MV-4-11 (cell line): Measurements from ENCODE around the gene POMP.
"Not testable (repeated sequence)": the region's sequence is repeated elsewhere in the genome, so short reads cannot be mapped to it uniquely, and the experiment has no call there.

Experiments used
- DNase-seq: peaks from one replicate; lab custom pipeline; 2025; lab: John Stamatoyannopoulos, UW

POMP gene

DNA sequence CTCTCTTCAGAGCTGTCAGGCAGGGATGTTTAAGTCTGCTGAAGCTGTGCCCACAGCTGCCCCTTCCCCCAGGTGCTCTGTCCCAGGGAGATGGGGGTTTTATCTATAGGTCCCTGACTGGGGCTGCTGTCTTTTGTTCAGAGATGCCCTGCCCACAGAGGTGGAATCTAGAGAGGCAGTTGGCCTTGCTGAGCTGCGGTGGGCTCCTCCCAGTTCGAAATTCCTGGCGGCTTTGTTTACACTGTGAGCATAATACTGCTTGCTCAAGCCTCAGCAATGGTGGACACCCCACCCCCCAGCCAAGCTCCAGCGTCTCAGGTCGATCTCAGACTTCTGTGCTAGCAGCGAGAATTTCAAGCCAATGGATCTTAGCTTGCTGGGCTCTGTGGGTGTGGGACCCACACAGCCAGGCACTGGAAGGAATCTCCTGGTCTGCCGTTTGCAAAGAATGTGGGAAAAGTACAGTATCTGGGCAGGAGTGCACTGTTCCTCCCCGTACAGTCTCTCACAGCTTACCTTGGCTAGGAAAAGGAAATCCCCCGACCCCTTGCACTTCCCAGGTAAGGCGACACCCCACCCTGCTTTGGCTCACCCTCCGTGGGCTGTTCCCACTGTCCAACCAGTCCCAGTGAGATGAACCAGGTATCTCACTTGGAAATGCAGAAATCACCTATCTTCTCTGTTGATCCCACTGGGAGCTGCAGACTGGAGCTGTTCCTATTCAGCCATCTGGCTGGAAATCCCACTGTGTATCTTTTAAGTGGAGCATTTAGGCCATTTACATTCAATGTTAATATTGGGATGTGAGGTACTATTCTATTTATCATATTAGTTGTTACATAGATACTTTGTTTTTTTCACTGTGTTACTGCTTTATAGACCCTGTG lies 34.9 kb downstream of the POMP start:
- DNase-seq, result not testable (repeated sequence)

DNA sequence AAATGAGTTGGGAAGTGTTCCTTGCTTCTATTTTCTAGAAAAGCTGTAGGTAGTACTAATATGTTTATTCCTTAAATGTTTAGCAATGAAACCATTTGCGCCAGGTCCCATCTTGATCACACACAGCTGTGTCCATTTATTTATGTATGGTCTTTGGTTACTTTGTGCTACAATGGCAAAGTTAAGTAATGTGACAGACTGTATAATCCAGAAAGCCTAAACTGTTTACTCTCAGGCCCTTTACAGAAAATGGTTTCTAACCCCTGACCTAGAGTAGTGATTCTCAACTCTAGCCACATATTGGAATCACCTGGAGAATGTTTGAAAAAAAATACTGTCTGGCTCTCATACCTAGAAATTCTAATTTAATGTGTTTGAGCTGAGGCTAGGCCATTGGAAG lies 38.5 kb downstream of the POMP start:
- no peak for DNase-seq

DNA sequence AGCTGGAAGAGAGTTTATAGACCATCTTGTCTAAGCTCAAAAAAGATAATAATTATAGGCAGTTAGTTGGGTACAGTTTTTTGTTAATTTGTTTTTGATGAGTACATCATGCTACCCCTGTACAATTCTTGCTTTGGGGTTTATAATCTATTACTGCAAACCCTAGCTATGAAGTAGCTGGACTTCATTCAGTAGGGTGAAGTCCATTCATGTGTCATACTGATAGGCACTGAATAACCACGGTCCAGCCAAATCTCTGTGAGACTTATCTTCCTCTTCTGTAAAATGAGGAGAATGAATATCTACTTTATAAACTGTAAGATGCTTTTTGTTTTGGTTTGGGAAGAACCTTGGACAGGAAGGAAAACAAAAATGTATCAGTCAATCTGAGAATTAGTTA lies 40.3 kb downstream of the POMP start:
- no peak for DNase-seq

DNA sequence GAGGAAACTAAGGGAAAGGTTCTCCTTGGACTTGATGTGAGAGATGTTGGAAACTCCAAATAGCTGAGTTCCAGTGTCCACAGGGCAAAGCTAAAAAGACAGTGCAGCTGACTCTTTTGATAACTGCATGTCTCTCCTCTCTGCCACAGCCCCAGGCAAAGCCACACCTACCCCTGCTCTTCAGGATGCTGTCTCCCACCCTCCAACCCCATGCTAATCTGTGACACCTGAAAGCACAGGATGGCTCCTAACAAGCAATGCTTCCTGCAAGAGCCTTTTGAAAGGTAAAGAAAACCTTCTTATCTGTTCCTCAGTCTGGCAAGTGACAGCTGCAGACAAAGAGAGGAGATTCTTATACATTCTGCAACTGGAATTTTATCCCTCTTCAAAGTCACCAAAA lies 45.4 kb downstream of the POMP start:
- no peak for DNase-seq

DNA sequence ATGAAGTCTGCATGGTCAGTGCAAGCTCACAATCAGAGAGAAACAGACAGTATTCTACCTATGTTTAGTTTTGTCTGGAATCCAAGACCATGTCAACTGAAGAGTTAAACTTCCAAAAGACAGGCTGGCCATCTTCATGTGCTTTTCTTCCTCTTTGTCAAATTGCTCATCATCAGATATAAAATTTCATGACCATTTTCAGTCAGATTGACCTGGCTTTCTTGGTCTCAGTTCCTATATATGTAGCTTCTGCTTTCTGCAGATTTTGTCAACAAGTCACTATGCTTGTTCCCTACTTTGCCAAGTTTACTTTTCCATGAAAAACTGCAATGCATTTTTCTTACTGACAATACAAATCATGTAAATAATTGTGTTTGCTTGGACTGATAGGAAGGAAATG lies 46.0 kb downstream of the POMP start:
- DNase-seq, result peak; percentile 66

DNA sequence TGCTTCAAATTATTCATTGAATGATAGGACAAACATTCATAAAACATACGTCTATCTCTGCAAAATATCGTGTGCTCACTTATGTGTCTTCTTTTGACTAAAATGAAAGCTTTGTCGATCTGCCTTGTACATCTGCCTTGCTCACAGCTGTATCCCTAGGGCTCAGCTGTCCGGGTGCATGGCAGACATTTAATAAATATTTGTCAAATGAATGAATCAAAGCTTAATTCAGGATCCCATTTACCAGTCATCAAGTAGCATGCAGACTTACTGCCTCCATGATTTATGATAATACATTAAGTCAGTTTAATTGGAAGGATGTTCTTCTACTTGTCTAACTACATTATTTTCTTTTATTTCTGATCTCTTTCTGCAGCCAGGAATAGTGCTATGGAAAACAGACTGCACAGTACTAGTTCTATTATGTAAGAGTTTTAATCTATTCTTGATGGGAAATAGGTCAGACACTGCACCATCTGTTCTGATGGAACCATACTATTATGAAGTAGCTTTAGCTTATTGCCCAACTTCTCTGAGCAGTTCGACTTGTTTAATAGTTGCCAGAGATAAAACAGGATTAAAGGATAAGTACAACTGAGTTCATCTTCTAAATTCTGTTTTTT lies 46.6 kb downstream of the POMP start:
- peak; percentile 52 for DNase-seq

DNA sequence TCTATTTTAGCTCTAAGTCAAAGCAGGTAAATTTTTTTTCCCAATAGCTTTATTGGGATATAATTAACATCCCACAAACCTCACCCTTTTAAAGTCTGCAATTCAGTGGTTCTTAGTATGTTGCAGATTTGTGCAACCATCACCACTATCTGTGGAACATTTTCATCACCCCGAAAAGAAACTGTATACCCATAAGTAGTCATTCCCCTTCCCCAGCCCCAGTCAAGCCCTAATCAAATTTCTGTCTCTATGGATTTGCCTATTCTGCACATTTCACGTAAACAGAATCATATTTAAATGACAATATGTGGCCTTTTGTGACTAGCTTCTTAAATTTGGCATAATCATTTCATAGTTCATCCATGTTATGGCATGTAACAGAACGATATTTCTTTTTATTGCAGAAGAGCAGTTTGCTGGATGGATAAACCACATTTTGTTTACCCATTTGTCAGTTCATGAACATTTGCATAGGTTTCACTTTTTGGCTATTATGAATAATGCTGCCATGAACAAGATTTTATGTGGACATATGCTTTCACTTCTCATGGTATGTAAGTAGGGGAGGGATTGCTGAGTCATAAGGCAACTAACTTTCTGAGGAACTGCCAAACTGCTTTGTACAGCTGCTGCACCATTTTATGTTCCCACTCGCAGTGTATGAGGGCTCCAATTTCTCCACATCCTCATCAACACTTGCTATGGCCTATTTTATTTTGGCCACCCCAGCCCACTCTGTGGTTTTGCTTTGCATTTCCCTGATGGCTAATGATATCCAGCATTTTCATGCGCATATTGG lies 48.9 kb downstream of the POMP start:
- DNase-seq, result peak; percentile 98

DNA sequence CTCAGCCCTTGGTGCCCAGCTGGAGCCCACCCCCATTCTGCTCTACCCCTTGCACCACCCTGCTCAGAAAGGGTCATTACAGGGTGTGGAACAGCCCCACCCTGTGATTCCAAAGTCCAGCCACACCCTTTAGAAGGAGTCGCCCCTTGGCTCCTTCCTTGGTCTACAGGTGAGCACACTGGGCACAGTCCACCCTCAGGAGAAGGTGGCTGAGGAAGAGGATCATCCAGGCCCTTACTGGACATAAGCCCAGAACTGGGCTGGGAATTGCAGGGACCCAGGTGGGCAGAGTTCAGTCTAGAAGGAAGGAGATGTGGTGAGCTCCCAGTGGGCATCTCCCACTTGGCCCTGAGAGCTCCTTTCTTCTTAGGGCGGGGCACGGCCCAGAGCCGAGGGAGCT lies 51.2 kb downstream of the POMP start:
- DNase-seq, result no peak

DNA sequence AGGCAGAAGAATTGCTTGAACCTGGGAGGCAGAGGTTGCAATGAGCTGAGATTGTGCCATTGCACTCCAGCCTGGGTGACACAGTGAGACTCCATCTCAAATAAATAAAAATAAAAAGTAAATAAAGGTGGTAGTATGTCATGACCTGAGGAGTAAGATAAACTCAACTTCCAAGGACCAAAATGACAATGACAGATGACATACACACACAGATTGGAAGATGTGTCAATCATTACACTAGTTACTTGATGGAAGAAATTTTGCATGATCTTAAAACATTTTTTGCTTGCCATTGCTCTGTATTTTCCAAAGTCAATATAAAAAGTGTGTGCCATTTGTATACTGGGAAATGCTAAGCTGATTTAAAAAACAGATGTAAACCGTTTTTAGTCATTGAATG lies 55.7 kb downstream of the POMP start:
- DNase-seq, result no peak

DNA sequence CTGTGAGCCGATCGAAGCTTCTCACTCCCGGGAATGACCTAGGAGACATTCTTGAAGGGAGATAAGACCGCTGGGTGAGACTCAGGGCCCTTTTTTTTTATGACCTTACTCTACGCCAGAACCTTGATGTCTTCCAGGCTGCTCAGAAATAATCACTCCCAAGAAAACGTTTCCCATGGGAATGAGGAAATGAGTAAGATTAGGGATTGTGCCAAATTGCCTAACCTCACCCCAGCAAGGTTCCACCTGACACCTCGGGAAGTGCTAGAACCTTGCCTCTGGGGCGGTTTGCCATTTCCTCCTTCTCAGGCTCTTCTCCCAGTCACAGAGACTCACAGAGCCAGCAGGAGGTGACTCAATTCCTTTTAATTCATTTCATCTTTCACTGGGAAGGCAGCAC lies 57.6 kb downstream of the POMP start:
- DNase-seq, result no peak

DNA sequence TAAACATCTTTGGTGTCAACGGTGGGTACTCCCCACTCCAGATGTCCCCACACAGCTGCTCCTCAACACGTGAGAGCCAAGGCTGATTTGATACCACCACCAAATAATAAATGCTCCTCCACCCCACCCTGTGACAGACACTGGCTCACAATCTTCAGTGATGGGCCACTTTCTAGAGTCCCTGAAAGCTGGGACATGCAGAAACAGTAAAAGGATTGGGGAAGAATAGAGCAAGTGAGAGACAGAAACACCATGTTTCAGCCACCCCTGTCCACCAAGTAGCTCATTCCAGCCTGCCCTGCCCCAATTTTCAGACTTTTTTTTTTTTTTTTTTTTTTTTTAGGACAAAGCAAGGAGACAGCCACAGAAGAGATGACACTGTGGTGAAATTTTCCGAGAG lies 58.2 kb downstream of the POMP start:
- no peak for DNase-seq

DNA sequence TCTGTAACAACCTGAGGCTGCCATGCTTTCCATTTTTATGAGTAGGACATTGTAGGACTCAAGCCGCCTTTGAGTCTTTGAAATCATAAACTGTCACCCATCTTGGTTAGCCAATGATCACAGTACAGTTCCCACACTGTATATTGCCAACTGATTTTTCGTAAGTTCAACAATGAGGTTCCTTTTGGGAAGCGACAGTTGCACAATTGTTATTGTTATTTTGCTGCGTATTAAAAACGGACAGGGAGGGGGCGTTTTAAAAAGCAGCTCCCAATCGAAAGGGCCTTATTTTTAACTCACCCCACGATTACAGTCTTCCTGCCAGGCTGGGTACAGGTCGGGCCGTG lies 59.2 kb downstream of the POMP start:
- DNase-seq, result peak; percentile 45

DNA sequence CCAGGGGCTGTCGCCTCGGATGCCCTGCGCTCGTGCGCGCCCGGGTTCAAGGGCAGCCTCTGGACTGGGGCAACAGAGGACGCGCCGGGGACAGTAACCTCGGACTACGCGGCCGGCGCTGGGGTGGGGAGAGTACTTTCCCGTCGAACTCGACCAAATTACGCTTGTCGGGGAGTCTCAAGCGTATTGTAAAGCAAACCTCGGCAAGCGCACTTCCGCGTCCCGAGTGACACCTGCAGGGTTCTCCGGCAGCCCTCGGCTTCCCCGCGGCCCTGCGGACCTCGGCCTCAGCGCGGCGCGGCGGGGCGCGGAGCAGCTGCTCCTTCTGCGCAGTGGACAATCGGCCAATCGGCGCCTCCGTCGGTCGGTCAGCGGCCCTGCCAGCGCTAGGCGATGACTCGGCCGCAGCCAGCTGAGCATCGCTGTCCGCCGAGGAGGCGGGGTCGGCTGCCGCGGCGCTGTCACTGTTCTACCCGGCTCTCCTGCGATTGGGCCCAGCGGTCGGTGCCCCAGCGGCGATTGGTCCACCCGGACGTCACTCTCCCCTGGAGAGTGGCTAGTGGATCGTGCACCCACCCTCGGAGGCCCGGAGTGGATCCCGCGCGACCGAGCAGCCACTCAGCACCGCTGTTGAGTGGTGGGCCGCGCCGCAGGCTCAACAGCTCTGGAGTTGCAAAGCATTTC lies 59.8 kb downstream of the POMP start, which contains the start of gene SLC46A3:
TSS of gene SLC46A3 (minus strand) at position 428 of the 684 bp plus-strand sequence. CDS start 972 bp downstream, outside the sequence.
- DNase-seq, result peak; percentile 95

DNA sequence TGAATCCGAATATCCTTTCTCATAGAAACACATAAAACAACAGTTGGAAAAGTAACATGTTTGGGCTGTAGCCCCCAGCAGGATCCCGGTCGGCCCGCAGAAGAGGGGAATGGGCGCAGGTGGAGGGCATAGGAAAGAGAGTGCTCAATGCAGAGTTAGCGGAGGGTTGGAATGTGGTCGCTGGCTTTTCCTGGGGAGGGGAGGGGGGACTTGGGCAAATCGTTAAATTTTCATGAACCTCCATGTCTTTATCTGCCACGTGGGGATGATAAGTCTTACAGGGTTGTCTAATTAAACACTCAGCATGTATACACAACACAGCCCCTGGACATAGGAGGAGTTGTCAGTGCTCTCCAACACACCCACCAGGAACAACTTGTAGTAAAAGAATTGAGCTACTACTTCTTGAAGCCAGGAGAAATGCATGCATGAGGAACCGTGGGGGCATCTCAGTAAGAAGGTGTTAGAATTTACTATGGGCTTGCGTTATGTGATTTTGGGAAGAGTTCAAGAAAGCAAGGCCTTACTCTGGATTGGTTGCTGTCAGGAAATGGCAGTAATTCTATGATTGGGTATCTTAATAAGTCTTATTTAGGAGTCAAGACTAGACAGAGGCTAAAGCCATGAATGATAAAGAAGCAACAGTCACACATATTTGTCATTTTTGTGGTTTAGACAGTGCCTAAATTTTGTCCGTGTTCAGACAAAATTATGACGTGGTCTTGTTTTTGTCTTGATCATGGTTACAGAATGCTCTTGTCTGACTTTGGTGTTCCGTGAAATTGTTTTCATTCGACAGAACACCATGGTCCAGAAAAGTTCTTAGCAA lies 60.5 kb downstream of the POMP start:
- DNase-seq, result no peak

DNA sequence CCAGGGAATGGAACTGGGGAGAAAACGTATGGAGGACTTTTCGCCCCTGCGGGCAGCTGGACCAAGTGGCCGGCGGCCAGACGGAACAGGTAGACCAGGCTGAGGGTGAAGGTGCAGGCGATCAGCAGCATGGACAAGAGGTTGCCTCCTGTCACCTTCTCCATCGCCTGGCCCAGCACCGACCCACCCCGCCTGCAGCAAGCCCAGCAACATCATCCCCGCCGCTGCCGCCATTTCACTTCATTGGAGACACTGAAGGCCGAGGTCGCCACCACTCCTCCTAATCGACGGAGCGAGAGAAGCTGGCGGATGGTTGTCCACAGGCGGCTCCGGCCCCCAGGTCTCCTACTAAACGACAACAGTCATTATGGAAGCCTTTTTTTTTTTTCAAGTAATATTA lies 64.9 kb downstream of the POMP start:
- DNase-seq, result no peak

DNA sequence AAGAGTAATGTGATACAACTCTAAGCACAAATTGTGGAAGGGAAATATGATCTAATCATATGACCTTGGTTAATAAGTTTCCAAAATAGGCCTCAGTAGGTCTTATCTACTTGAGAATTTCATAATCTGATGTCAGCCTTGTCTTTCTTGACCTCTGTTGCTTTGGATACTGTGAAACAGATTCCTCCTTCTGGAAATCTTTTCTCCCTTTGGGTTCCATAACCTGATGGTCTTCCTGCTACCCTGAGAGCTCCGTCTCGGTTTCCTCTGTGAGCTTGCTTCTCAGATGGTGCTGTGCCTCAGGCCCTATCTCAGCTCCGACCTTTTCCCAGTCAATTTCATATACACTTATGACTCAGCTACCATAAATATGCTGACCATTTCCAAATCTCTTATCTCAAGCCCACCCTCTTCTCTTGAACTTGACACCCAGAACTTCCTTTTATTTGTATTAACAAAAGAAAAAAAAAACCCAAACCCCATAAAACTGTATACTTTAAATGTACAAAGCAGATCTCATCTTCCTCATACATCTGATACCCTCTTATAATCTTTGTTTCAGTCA lies 66.2 kb downstream of the POMP start:
- no peak for DNase-seq
